Epidermal melanocyte (primary cell): ENCODE results near the gene LSM10.

Experiments
- DNase-seq: peaks from one replicate; pipeline ENCODE4 v3.0.0; 2011; ENCODE audit warnings: low spot score; ENCODE audit not compliant: insufficient read length

The LSM10 gene

DNA sequence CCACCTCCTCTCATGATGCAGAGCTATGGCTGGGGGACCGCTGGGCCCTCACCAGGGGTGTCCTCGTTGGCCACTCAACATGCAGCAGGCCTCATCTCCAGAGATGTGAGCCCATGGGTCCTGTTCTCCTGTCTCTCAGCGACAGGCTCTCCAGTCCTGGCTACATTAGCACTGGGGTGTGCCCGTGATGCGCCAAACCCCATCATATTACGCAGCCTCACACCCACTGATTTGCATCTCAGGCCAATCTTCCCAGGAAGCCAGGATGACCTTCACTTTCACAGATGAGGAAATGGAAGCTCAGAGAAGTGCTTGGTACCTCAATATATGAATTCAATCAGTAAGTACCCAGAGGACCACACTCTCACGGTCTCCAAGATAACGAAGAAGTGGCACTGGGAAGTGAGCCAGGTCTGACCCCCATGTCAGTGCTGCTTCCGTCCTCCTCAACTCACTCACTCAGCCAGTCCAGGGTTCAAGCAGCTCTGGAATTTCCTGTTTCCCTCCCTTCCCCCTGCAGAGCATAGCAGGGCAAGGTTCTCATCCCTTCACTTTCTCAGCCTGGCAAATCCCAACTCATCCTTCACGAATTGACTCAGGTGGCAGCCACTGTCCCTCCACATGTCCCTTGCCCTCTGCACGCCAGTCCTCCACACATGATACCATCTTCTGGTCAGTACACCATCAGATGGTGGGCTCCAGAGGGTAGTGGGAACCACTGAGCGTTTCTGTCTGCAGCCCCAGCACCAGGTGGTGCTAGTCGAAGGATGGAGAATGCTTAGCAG is 45.4 kb downstream of the LSM10 start:
- no peak for DNase-seq

DNA sequence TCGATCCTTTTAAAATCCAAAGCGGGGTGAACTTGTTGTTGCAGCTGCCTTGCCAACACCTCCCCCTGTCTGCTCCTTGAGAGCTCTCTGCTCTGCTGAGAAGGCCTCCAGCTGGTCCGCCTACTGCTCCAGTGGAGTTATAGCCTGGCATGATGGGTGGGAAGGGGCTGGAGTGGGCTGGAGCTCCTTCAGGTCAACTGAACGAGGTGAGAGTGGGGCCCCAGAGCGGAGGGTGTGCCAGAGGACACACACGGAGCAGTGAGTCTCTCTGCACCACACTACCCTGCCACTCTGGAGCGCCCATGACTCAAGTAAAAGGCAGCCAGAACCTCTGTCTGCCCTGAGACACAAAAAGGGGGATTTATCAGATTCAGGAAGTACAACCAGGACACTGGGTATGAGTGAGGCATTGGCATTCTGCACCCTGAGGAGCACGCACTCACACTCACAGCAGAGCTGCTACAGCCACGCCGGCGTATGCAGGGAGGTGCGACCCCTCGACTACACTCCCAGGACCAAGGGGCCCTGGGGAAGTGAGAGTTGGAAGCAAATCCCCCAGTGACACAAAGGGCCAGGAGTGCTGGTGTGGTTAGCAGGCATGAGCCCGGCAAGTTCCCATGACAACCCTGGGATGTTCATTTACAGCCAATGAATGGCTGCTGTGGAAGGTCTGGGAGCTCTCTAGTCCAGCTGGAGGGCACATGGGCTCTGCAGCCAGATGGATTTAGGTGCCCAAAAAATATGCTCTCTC is 46.3 kb downstream of the LSM10 start:
- peak; percentile 72 for DNase-seq

GRCh38 chr1:36350659-36351226 is 47.0 kb downstream of the LSM10 start:
- peak; percentile 40 for DNase-seq

- DNase-seq = no peak
These were observed 47.9 kb downstream of the LSM10 start for GRCh38 chr1:36349839-36350238.

GRCh38 chr1:36349241-36349671 is 48.5 kb downstream of the LSM10 start:
- DNase-seq = no peak

- DNase-seq = no peak
These were observed 50.9 kb downstream of the LSM10 start for GRCh38 chr1:36346741-36347370.

GRCh38 chr1:36345353-36345752 is 52.4 kb downstream of the LSM10 start:
- DNase-seq = no peak

GRCh38 chr1:36344395-36344680 is 53.4 kb downstream of the LSM10 start:
- no peak for DNase-seq

DNA sequence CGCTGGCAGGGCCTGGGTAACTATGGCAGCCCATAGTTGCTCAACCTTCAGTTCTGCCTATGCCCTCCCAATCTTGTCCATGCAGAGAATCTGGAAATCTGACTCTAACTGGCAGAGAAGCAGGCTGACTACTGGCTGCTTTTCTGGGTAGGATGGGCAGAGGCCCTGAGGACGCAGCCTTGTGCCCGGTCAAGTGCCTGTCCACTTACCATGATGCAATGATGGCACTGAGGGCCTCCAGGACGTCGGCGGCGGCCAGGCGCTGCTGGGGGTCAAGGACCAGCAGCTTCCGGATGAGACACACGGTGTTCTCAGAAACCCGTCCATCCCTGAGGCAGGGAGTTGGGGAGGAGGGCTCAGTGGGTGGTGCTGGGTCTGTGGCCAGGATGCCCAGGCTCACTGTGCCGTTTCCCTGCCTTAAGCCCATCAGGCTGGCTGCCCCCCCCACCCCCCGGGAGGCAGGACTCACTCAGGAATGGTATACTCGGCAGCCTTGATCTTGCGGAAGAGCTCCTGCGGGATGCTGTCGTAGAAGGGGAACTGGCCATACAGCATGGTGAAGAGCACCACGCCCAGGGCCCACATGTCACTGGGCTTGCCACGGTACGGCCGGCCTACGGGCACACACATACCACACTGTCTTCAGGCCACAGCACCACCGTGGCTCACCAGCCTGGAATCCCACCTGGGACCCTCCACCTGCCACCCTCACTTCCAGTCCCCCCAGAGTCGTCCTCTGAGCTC is 53.9 kb downstream of the LSM10 start:
- no peak for DNase-seq
